Activated B cell treated with CpG ODN at 0.5 μM for 24 hours (primary cell): Measurements from ENCODE around the gene RTF1. TPM values are rescaled to one million over a fixed set of nuclear protein-coding genes. Genes with fewer than 3 reads are reported as not detected.

Experiments
- ATAC-seq: fragments of 200-7000 bp; cut with Tn5 transposase; one replicate; pipeline ENCODE4 v1.10.0; 2021; ENCODE audit warnings: low read depth, mild to moderate bottlenecking, moderate library complexity
- CTCF ChIA-PET: fragments of 350-600 bp; sonication (Branson Sonifier 250); formaldehyde crosslinking; loops from one replicate; lab custom pipeline; 2021; ENCODE audit warnings: antibody characterized with exemption; lab: Charles Lee
- POLR2A ChIA-PET: fragments of 350-600 bp; sonication (Branson Sonifier 250); formaldehyde crosslinking; loops from one replicate; lab custom pipeline; 2021; ENCODE audit warnings: antibody characterized with exemption; lab: Charles Lee
- DNase-seq: peaks from one replicate; pipeline ENCODE4 v3.0.0; 2022
- H3K27ac Mint-ChIP-seq: one replicate; pipeline ENCODE4 v1.8.0; 2020; ENCODE audit warnings: mixed read lengths
- H3K27me3 Mint-ChIP-seq: one replicate; pipeline ENCODE4 v1.8.0; 2021; ENCODE audit warnings: mixed read lengths
- H3K36me3 Mint-ChIP-seq: one replicate; pipeline ENCODE4 v1.8.0; 2021; ENCODE audit warnings: low read depth, mixed read lengths
- H3K4me1 Mint-ChIP-seq: one replicate; pipeline ENCODE4 v1.8.0; 2021; ENCODE audit warnings: mixed read lengths
- H3K4me3 Mint-ChIP-seq: one replicate; pipeline ENCODE4 v1.8.0; 2020; ENCODE audit warnings: mild to moderate bottlenecking, mixed read lengths
- H3K9me3 Mint-ChIP-seq: one replicate; pipeline ENCODE4 v1.8.0; 2020; ENCODE audit warnings: mixed read lengths
- CTCF ChIP-seq: fragments of 200-600 bp; IDR thresholded peaks from one replicate; pipeline ENCODE4 v1.8.0; 2022; ENCODE audit warnings: antibody characterized with exemption, mild to moderate bottlenecking
- intact Hi-C: fragments of 100-400 bp; cut with micrococcal nuclease; formaldehyde crosslinking; loops from one replicate; pipeline ENCODE4 v1.15.1; 2024
- total RNA-seq: library from RNA; stranded (reverse); gene quantifications from 2 replicates; pipeline ENCODE4 v1.2.3, GENCODE V29; 2022

The RTF1 gene
- total RNA-seq, 1 donor from 2014 or later, result 37.2 TPM

- Mint-ChIP-seq H3K4me1 (peaks cover 24% of the 10 kb centered on the region), H3K4me3 (peak within 1 kb of the TSS; percentile 85), H3K36me3 (peaks cover 12% of the 10 kb centered on the region), H3K9me3 (no peaks in the 10 kb centered on the region), H3K27me3 (peaks cover 5% of the 10 kb centered on the region), H3K27ac (peak within 1 kb of the TSS; percentile 41)
- ATAC-seq, result peak; percentile 12
- POLR2A ChIA-PET, result interaction anchor here (1.0 to 1.7 kb wide), 5 partner anchors 12 to 32 kb away, joined by 3 to 5 read pairs (median 3); partner anchors contain the start of genes ITPKA and RPAP1
- no peak for TF ChIP-seq CTCF
- intact Hi-C loops, result loop anchor here (1.0 kb wide), 2 partner anchors 11 to 46 kb away; partner anchors contain the start of gene TYRO3
- CTCF ChIA-PET, result no interaction called here
- DNase-seq, result peak; percentile 27
Observed at GRCh38 chr15:41513506-41514227, 96.8 kb downstream of the RTF1 start, which contains the start of gene LTK. LTK (minus strand) TSS chr15:41513827; CDS start chr15:41513709, 118 bp downstream.

GRCh38 chr15:41517895-41518449, 101.1 kb downstream of the RTF1 start:
- peaks cover 32% of the 10 kb centered on the region for H3K36me3 Mint-ChIP-seq
- POLR2A ChIA-PET, result no interaction called here
- intact Hi-C loops, result no loop called here
- TF ChIP-seq CTCF, result no peak
- CTCF ChIA-PET, result no interaction called here
- no peaks in the 10 kb centered on the region for H3K27me3 Mint-ChIP-seq
- H3K4me3 Mint-ChIP-seq, result no peak overlapping the region
- H3K9me3 Mint-ChIP-seq, result no peaks in the 10 kb centered on the region
- H3K27ac Mint-ChIP-seq, result no peak overlapping the region
- DNase-seq, result no peak
- peaks cover 14% of the 10 kb centered on the region for H3K4me1 Mint-ChIP-seq
- ATAC-seq, result no peak

GRCh38 chr15:41520636-41521035, 103.7 kb downstream of the RTF1 start:
- Mint-ChIP-seq H3K4me3 (no peak overlapping the region), H3K27ac (no peak overlapping the region), H3K27me3 (no peaks in the 10 kb centered on the region), H3K9me3 (no peaks in the 10 kb centered on the region), H3K36me3 (peaks cover 50% of the 10 kb centered on the region), H3K4me1 (no peaks in the 10 kb centered on the region)
- TF ChIP-seq CTCF, result no peak
- intact Hi-C loops, result no loop called here
- DNase-seq, result no peak
- no peak for ATAC-seq
- POLR2A ChIA-PET, result interaction anchor here (0.9 kb wide), 1 partner anchor 19 kb away, joined by 3 read pairs; no protein-coding TSS in a partner anchor
- CTCF ChIA-PET, result no interaction called here

GRCh38 chr15:41521614-41522013, 104.7 kb downstream of the RTF1 start:
- ChIA-PET CTCF (no interaction called here), POLR2A (interaction anchor here (0.9 kb wide), 1 partner anchor 18 kb away, joined by 3 read pairs; no protein-coding TSS in a partner anchor)
- intact Hi-C loops, result no loop called here
- ATAC-seq (no peak), DNase-seq (no peak)
- TF ChIP-seq CTCF, result no peak
- Mint-ChIP-seq H3K27me3 (no peaks in the 10 kb centered on the region), H3K27ac (no peak overlapping the region), H3K9me3 (no peaks in the 10 kb centered on the region), H3K4me3 (no peak overlapping the region), H3K4me1 (no peaks in the 10 kb centered on the region), H3K36me3 (peaks cover 57% of the 10 kb centered on the region)

GRCh38 chr15:41523097-41523496, 106.2 kb downstream of the RTF1 start:
- no peak overlapping the region for H3K4me3 Mint-ChIP-seq
- TF ChIP-seq CTCF, result no peak
- no peaks in the 10 kb centered on the region for H3K4me1 Mint-ChIP-seq
- no peaks in the 10 kb centered on the region for H3K9me3 Mint-ChIP-seq
- CTCF ChIA-PET, result no interaction called here
- POLR2A ChIA-PET, result no interaction called here
- DNase-seq (no peak), ATAC-seq (no peak)
- no peak overlapping the region for H3K27ac Mint-ChIP-seq
- intact Hi-C loops, result no loop called here
- peaks cover 60% of the 10 kb centered on the region for H3K36me3 Mint-ChIP-seq
- H3K27me3 Mint-ChIP-seq, result no peaks in the 10 kb centered on the region
